Neural cell (in vitro differentiated cells): ENCODE results near the gene PCMT1.
"Not testable (repeated sequence)": the region's sequence is repeated elsewhere in the genome, so short reads cannot be mapped to it uniquely, and the experiment has no call there.

Experiments used
- CTCF ChIP-seq: fragments of 450-650 bp; IDR thresholded peaks from 2 replicates; pipeline ENCODE4 v1.5.1; 2014; ENCODE audit warnings: antibody characterized with exemption, mild to moderate bottlenecking, moderate library complexity; ENCODE audit not compliant: poor library complexity, severe bottlenecking
- EP300 ChIP-seq: fragments of 450-650 bp; conservative IDR thresholded peaks from 2 replicates; pipeline ENCODE4 v1.6.1; 2014; ENCODE audit warnings: antibody characterized with exemption, mild to moderate bottlenecking, moderate library complexity; ENCODE audit not compliant: poor library complexity, severe bottlenecking
- EZH2 ChIP-seq: fragments of 200-600, 300-800 bp; shearing (Covaris generic), sonication (generic); IDR thresholded peaks from 2 replicates; pipeline ENCODE4 v1.6.1; 2014; ENCODE audit warnings: antibody characterized with exemption, low read length, borderline replicate concordance, mild to moderate bottlenecking; ENCODE audit not compliant: insufficient read depth, poor library complexity, severe bottlenecking
- MXI1 ChIP-seq: fragments of 450-650 bp; conservative IDR thresholded peaks from 2 replicates; pipeline ENCODE4 v1.6.1; 2014; ENCODE audit warnings: antibody characterized with exemption, mild to moderate bottlenecking; ENCODE audit not compliant: poor library complexity, severe bottlenecking
- POLR2AphosphoS5 ChIP-seq: IDR thresholded peaks from 2 replicates; pipeline ENCODE4 v1.6.1; 2012
- REST ChIP-seq: IDR thresholded peaks from 2 replicates; pipeline ENCODE4 v1.6.1; 2012; ENCODE audit warnings: borderline replicate concordance
- TAF1 ChIP-seq: IDR thresholded peaks from 2 replicates; pipeline ENCODE4 v1.6.1; 2012; ENCODE audit warnings: low read depth

- not testable (repeated sequence) for TF ChIP-seq POLR2AphosphoS5, CTCF, REST, EP300, TAF1, MXI1, EZH2
Measured at GRCh38 chr6:149745252-149745651, 4.3 kb upstream of the PCMT1 start.
